HG02623 (cell line): ENCODE data around the gene HCFC2.
A peak's percentile ranks its signal among the peaks of the same experiment; 100 is the strongest.

Experiments
- ATAC-seq: cut with Tn5 transposase; IDR thresholded peaks from one replicate; pipeline ENCODE4 v1.9.1; 2021; ENCODE audit warnings: moderate library complexity; ENCODE audit not compliant: unreplicated experiment

HCFC2 gene

DNA sequence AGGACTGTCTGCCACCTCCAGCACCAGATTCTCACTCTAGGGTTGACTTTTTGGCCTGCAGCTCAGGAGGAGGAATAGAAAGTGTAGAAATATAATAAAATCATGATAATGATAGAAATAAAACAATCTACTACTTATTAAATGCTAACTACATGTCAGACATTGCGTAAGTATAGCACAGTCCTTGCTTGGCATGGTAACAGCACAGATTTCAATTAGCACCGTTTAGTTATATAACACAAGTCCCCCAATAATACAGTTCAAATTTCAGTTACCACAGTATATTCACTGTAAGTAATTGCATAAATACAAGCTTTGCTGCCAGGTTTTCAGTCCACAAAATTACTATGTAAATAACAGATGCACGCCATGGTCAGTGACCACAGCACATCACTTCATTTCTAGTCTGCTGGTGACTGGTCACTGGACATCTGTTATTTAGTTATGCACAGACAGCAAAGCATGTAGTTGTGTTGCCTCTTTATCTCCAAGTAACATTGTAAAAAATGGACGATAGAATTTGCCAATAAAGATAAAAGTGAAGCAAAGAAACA is 7.8 kb upstream of the HCFC2 start:
- no peak for ATAC-seq

DNA sequence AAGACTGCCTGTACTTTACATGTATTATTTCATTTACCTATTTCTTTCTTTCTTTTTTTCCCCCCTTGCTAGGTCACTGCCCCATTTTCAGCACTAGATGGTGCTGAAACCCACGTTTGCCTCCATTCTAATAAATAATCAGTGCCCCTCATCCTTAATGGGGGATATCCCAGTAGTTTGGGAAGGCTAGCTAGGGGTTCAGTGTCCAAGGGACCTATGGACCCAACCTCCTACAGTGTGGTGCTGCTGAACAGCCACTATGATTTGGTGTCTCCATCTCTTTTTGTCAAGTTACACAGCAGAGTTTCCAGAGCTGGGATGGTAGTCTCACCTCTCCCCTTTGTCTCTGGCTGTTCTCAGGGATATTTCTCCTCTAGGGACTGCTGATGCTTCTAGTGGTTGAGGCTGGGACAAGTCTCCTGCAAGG is 6.5 kb upstream of the HCFC2 start:
- ATAC-seq: no peak

DNA sequence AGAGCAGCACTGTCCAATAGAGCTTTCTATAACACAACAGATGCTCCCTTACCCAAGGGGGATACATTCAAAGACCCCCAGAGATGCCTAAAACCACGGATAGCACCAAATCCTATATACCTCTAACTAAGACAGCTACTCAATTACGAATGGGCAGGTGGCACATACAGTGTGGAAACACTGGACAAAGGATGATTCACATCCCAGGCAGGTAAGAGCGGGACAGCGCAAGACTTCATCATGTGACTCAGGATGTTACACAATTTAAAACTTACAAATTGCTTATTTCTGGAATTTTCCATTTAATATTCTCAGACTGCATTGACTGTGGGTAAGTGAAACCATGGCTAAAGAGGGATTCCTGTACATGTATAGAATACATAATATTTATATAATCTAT is 5.5 kb upstream of the HCFC2 start:
- ATAC-seq: no peak

DNA sequence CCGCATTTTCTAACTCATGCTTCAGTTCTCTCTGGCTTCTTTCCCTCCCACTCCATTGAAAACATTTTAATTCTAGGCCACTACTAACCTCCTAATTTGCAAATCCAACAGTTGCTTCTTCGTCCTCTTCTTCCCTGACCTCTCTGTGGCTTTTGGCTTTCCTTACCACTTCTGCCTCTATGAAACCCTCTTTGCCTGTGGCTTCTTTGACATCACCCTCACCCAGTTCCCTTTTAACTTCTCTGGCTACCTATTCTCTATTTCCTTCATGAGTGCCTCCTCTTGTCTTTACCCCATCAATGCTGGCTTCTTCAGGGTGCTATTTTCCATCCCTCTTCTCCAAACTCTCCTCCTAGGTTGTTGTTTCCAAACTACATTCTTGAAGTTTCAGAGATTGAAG is 4.4 kb upstream of the HCFC2 start:
- no peak for ATAC-seq

DNA sequence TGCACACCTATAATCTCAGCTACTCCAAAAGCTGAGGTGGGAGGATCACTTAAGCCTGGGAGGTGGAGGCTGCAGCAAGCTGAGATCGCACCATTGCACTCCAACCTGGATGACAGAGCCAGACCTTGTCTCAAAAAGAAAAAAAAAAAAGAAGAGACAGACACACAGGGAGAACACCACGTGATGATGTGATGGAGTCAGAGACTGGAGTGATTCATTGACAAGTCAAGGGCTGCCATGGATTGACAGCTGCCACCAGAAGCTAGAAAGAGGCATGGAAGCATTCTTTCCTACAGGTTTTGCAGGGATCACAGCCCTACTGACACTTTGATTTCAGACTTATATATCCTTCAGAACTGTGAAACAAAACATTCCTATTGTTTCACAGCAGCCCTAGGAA is 3.5 kb upstream of the HCFC2 start:
- no peak for ATAC-seq

DNA sequence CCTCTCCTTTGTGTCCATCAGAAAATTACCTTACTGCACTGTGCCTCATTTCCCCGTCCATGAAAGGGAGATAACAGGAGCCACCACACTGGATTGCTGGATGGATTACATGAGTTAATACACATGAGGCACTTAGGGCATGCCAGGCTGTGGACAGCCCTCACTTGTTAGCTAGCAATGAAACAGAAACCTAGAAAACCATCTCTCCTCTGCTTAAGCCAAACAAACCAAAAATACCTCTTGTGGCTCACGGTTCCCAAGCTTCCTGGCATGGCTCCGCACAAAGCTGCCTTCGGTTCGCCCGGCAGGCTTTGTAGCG is 660 bp upstream of the HCFC2 start:
- ATAC-seq: peak; percentile 21

DNA sequence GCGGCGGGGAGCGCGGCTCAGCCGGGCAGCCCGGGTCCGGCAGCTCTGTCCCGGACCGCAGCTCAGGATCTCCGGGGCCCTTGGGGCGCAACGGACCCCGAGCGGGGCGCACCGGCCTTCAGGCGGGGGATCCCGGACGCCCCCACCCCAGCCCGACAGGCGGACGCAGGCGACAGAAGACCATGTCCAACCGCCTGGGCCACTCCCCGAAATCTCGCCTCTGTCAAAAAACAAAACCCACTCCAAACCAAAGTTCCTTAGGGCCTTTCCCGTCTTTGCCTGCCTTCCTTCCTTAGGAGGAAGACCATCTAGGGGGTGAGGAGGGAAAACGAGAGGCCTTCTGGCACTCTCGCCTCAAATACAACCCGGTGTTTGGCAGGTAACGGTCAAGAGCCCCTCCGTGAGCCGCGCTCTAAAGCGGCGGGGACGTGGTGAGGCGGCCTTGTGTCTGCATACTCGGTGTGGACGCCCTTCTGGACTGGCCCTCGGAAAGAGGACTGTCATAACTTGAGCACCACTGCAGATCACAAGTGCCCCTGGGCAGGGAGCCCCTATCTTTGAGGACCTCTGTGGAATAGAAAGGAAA is 604 bp downstream of the HCFC2 start:
- ATAC-seq: no peak

DNA sequence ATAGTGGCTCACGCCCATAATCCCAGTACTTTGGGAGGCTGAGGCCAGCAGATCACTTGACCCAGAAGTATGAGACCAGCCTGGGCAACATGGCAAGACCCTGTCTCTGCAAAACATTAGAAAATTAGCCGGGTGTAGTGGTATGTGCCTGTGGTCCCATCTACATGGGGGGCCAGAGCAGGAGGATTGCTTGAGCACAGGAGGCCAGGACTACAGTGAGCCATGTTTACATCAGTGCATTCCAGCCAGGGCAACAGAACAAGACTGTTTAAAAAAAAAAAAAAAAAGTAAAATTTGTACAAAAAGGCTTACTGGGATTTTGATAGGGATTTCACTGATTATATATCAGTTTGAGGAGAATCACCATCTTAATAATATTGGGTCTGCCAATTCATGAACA is 7.8 kb downstream of the HCFC2 start:
- ATAC-seq: no peak

DNA sequence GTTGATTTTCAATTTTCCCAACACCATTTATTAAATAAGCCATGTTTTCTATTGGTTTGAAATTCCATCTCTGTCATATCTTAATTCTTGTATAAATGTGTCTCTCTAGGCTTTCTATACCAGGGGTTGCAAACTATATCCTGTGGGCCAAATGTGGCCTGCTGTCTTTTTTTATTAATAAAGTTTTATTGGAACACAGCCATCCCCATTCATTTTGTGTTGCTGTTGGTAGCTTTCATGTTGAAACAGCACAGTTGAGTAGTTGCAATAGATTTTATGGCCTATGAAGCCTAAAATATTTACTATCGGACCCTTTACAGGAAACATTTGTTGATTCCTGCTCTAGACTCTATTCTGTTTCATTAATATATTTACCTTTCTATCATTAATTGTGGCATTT is 9.4 kb downstream of the HCFC2 start:
- no peak for ATAC-seq

DNA sequence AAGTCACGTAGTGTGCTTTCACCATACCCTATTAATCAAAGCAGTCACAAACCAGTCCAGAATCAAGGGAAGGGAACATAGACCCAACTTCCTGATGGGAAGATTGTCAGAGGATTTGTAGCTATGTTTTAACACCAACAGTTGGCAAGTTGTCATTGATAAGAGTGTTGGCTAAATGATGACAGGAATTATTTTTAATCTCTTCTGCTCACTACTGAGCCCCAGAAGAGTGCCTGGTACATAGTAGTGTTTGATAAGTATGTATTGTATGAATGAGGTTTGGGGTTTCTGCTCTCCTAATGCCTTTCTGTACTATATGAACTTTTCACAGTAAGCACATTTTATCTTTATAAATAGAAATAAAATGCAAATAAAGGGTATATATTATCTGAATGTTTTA is 14.7 kb downstream of the HCFC2 start:
- no peak for ATAC-seq

DNA sequence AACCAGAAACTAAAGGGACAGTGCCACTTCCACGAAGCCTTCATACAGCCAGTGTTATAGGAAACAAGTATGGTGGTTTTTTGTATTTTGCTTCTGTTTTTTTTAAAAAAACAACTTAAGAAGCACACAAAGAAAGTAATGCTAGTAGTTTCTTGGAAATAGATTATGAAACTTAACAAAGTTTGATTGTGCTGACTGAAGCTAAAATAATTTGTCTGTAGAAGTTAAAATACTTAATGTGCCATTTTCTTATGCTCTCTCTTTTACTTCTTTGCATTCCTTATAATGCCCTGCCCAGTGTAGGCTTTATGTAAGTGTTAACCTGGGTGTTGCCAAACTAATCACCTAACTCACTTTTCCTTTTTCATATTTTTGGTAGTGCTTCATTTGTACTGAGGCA is 16.4 kb downstream of the HCFC2 start:
- ATAC-seq: no peak

DNA sequence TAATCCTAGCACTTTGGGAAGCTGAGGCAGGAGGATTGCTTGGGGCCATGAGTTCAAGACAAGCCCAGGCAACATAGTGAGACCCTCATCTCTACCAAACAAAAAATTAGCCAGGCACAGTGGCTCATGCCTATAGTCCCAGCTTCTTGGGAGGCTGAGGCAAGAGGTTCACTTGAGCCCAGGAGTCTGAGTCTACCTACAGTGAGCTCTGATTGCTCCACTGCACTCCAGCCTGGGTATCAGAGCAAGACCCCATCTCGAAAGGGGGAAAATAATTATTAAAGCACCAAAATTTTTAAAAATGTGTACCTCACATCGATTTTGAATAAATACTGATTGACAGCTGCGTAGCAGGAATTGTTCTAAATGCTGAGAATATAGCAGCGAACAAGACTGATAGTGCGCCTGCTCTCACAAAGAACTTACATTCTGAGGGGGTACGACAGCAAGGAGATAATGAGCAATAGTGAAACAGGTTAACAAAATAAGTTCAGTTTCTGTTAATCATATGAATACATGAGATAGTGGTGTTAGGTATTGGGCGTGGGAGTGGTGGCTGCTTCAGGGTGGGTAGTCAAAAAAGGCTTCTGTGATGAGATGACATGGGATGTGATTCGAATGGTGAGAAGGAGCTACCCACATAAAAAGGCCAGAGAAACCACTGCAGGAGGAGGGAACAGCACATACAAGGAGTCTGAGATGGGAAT is 19.6 kb downstream of the HCFC2 start:
- peak; percentile 71 for ATAC-seq

DNA sequence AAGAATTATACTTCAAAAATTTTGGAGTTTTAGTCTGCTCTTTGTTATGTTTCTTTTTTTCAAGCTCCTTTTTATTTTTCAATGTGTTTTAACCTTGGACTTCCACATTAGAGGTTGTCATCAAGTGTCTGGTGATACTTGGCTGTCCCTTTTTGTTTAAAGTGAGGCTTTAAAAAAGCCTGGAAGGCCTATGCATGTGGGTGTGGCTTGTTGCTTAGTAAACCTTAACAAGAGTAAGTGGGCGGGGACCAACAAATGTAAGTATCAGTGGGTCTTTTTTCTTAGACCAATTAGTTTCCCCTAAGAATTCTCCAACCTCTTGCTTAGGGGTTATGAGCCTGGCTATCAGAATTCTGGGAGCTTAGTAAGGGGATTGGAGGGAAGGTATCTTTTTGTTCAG is 26.4 kb downstream of the HCFC2 start:
- ATAC-seq: no peak

DNA sequence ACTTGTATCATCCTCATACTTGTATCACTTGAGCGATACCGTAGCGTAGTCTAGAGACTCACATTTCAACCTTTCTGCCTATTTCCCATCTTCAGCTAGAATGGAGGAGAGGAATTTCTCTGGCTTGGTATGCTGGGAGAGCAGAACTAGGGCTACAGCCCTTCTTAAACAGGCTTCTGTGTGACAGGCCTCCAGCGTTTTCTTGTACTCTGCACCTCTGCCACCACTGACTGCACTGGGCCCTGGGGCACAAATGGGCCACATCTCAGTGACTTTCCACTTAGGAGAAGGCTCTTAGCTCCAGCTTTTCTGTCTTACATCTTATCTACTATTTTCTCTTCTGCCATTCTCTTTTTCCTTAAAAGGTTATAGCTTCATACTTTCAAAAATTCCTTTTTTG is 26.8 kb downstream of the HCFC2 start:
- no peak for ATAC-seq

DNA sequence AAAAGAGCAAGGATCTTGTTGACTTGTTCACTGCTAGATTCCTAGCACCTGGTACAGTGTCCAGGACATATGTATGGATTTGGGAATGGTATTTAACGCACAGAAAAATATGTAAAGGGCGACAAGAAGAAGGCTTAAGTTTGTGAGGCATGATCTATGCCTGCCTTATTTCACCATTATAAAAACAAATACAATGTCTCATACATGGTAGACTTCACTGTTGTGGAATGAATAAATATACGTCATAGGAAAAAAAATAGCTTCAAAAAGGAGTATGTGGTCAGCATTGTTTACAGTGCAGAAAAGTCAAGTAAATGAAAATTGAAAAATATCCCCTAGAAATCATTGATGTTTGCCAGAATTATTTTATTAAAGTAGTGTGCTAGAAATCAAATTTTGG is 30.0 kb downstream of the HCFC2 start:
- ATAC-seq: no peak

DNA sequence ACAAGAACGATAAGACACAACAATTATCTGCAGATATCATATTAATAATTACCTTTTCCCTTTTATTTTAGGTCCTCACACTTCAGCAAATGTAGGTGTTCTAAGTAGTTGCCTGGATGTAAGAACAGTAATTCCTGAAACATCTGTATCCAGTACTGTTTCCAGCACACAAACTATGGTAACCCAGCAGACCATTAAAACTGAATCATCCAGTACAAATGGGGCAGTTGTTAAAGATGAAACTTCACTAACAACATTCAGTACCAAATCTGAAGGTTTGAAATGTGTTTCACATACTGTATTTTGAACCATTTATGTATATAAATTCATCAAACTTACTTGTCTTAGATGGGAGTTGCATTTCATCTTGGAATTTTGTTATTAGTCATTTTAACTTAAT is 31.0 kb downstream of the HCFC2 start:
- ATAC-seq: no peak

DNA sequence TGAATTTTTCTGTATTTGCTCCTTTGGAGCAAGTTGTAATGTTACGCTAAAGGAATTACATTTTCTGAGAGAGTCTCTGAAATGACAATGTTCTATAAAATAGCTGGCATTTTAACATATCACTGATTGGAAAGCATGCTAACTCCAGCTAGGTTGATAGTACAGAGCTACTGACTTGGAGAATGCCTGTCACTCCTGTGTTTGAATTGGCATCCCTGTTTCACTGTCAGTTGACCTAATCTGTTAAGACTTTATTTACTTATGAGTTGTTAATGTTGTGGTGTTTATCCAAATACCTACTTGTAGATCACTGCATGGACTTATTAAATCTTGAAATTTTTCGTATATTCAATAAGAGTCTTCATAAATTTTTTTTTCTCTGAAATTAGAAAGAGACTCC is 33.6 kb downstream of the HCFC2 start:
- ATAC-seq: no peak

DNA sequence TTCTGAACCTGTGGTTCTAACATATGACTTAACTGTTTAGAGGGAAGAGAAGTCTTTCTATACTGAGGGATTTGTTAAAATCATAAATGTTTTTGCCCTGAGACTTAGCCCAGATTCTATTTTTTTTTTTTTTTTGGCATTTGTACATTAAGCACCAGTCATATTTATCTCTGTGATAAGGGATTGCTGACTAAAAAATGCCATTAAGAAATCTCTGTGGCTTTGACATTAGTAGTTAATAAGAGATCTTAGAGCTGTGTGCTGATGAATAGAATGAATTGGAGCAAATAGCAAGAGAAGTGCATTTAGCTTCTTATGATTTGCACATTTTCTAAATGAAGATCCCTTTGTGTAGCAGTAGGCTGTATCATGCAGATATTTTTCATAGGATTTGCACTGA is 41.1 kb downstream of the HCFC2 start:
- ATAC-seq: no peak

DNA sequence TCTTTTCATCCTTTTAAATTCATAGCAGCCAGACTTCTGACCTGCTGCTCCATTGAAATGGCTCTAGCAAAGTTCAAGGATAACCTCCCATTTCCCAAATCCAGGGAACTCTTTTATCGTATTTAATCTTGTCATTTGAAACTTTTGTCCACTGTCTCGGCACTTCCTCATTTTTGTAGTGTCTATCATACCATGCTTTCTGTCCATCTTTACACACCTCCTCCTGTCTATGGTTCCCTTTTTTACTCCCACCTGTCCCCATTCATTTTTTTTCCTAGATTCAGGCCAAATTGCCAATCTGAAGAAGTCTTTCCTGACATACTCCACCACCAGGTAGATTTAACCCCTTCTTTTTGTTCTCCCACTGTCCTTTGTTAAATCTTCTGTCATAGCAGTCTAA is 42.6 kb downstream of the HCFC2 start:
- ATAC-seq: no peak

DNA sequence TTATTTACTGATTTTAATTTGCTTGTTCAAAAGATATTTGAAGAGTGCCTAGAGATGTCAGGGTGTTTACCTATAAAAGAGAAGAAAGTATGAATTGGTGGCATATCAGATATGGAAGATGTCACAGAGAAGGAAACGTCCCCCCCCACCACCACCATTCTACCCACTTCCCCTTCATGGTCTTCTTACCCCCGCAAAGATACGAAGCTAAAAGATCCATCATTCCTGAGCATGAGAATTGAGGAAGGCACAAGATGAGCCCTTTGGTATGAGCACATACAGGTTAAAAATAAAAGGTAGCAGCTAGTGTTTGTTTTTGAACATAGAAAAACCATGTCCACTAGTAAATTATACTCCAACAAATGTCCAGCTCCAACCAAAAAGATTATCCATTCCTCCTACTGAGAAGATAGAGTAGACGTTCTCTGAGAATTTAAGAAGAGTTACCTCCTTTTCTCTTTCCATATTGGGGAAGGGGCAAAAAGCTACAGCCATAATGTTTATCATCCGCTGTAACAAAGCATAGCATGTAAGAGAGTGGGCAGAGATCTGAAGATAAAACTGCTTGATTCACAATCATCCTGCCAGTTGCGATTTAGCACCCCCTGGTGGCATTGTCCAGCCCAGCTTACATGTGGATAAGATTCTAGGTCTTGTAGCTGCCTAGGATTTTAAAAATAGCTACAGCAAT is 44.6 kb downstream of the HCFC2 start:
- no peak for ATAC-seq

DNA sequence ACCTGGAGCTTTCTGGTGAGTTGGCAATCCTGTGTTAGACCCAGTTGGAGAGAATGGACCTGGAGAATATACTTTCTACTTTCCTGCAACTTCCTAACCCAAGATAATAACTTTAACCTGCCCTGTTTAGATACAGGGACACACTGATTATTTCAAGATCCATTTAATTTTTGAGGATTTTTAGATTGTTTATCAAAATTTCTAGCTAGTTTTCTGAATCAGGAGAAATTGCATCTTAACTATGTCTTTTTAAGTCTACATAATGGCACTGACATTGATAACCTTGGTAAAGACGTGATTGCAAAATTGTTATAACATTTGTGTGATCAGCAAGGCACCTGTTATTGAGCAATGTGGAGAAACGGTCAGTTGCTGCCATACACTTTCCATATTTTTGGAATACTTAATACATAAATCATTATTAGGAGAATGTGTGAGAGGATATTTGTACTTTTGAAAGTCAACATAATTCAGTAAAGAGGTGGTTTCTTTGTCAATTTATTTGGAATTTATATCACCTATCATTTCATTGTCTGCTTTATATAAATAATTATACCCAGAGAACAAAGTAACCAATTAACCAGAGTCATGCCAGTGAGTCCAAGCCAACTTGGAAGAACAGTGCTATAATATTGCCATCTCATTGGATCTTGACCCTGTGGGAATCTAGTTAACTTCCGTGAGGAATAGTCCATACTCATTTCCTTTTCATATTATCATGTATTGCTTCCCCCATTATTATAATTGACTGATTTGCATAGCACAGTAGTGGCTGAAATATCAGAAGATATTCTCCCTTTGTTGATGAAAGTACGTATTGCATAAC is 45.3 kb downstream of the HCFC2 start:
- ATAC-seq: no peak
